SK-N-SH (cell line): ENCODE data around the gene MSH2. TPM values are rescaled to one million over a fixed set of nuclear protein-coding genes. Genes with fewer than 3 reads are reported as not detected.

Source experiments
- CTCF ChIA-PET: fragments of 300-600, 350-600 bp; formaldehyde crosslinking; extraction: SDS; loops from one replicate; lab custom pipeline; 2021; lab: Yijun Ruan, JAX
- POLR2A ChIA-PET: fragments of 350-600 bp; sonication (Branson Sonifier 250); formaldehyde crosslinking; extraction: SDS; loops from one replicate; lab custom pipeline; 2020; ENCODE audit warnings: antibody characterized with exemption, inconsistent platforms; lab: Yijun Ruan, JAX
- DNase-seq: peaks from one replicate; pipeline ENCODE4 v3.0.0; 2012
- H2AFZ ChIP-seq: fragments of 200-600 bp; sonication (generic); 2 replicates; pipeline ENCODE4 v1.8.1; 2016; ENCODE audit warnings: antibody characterized with exemption, mild to moderate bottlenecking, low read depth
- H3F3A ChIP-seq: fragments of 200-600 bp; sonication (generic); replicated peaks from 2 replicates; pipeline ENCODE3; 2016; ENCODE audit warnings: antibody characterized with exemption, mild to moderate bottlenecking; ENCODE audit not compliant: insufficient read depth
- H3K27ac ChIP-seq, 2 experiments: fragments of 200-500 bp in 1 of 2; fragments of 200-600 bp in 1 of 2; sonication (Bioruptor generic) in 1 of 2; sonication (generic), shearing (Covaris generic) in 1 of 2; 2 replicates each; pipeline versions ENCODE4 v1.5.1 to v1.6.1; 2014 to 2016; ENCODE audit warnings: low read depth in 2 of 2, inconsistent platforms in 1 of 2, low read length in 1 of 2, mild to moderate bottlenecking in 1 of 2, mixed read lengths in 1 of 2
- H3K27me3 ChIP-seq: fragments of 200-600 bp; sonication (generic), shearing (Covaris generic); 2 replicates; pipeline ENCODE4 v1.6.1; 2016; ENCODE audit warnings: mixed run types; ENCODE audit not compliant: insufficient read depth
- H3K36me3 ChIP-seq, 2 experiments: fragments of 200-500 bp in 1 of 2; fragments of 200-600 bp in 1 of 2; sonication (Bioruptor generic) in 1 of 2; sonication (generic) in 1 of 2; replicated peaks in 1 of 2; 2 replicates each; pipeline versions ENCODE3 to v1.5.1; 2014 to 2016; ENCODE audit warnings: low read length in 1 of 2, mild to moderate bottlenecking in 1 of 2; ENCODE audit not compliant: insufficient read depth in 2 of 2, control insufficient read depth in 1 of 2
- H3K4me1 ChIP-seq, 2 experiments: fragments of 200-500 bp in 1 of 2; fragments of 200-600 bp in 1 of 2; sonication (Bioruptor generic) in 1 of 2; sonication (generic), shearing (Covaris generic) in 1 of 2; 2 replicates each; pipeline versions ENCODE4 v1.5.1 to v1.6.1; 2014 to 2016; ENCODE audit warnings: low read depth in 1 of 2, low read length in 1 of 2, mixed run types in 1 of 2; ENCODE audit not compliant: insufficient read depth in 2 of 2, control insufficient read depth in 1 of 2
- H3K4me2 ChIP-seq: fragments of 200-600 bp; sonication (generic), shearing (Covaris generic); 2 replicates; pipeline ENCODE4 v1.6.1; 2017; ENCODE audit warnings: mixed run types
- H3K4me3 ChIP-seq, 2 experiments: fragments of 200-500 bp in 1 of 2; fragments of 200-600 bp in 1 of 2; sonication (Bioruptor generic) in 1 of 2; sonication (generic), shearing (Covaris generic) in 1 of 2; 2 replicates each; pipeline versions ENCODE4 v1.5.1 to v1.8.1; 2014 to 2016; ENCODE audit warnings: low read depth in 2 of 2, inconsistent platforms in 1 of 2, low read length in 1 of 2, mild to moderate bottlenecking in 1 of 2, mixed read lengths in 1 of 2, moderate library complexity in 1 of 2
- H3K79me2 ChIP-seq: fragments of 200-600 bp; sonication (generic); 2 replicates; pipeline ENCODE4 v1.8.1; 2017; ENCODE audit warnings: mild to moderate bottlenecking; ENCODE audit not compliant: insufficient read depth
- H3K9ac ChIP-seq: fragments of 200-600 bp; sonication (generic); 2 replicates; pipeline ENCODE4 v1.6.1; 2017; ENCODE audit warnings: mixed run types
- H3K9me2 ChIP-seq: fragments of 200-600 bp; sonication (generic); 2 replicates; pipeline ENCODE4 v1.6.1; 2017; ENCODE audit warnings: mixed run types
- H3K9me3 ChIP-seq: fragments of 200-600 bp; sonication (generic); 2 replicates; pipeline ENCODE4 v1.6.1; 2017; ENCODE audit warnings: mixed run types, mild to moderate bottlenecking, moderate library complexity
- H4K20me1 ChIP-seq: fragments of 200-600 bp; sonication (generic); 2 replicates; pipeline ENCODE4 v1.6.1; 2017; ENCODE audit warnings: mild to moderate bottlenecking, mixed run types; ENCODE audit not compliant: insufficient read depth
- CHD2 ChIP-seq: fragments of 150-350 bp; IDR thresholded peaks from 2 replicates; pipeline ENCODE4 v1.6.1; 2018; ENCODE audit warnings: low read length; ENCODE audit not compliant: partially characterized antibody
- ELF1 ChIP-seq: IDR thresholded peaks from 2 replicates; pipeline ENCODE4 v1.4.0; 2012
- FOSL2 ChIP-seq: IDR thresholded peaks from 2 replicates; pipeline ENCODE4 v1.4.0; 2012; ENCODE audit warnings: low read depth, mild to moderate bottlenecking, moderate library complexity, borderline replicate concordance
- FOXJ3 ChIP-seq: sonication (generic); formaldehyde crosslinking; IDR thresholded peaks from 2 replicates; pipeline ENCODE4 v1.5.1; 2020; ENCODE audit warnings: mild to moderate bottlenecking, missing genetic modification reagents
- FOXM1 ChIP-seq: IDR thresholded peaks from 2 replicates; pipeline ENCODE4 v1.4.0; 2012; ENCODE audit warnings: low read depth, mild to moderate bottlenecking
- GABPA ChIP-seq: IDR thresholded peaks from 2 replicates; pipeline ENCODE4 v1.4.0; 2012; ENCODE audit warnings: low read depth, mild to moderate bottlenecking
- GATA2 ChIP-seq: sonication (generic); formaldehyde crosslinking; IDR thresholded peaks from 2 replicates; pipeline ENCODE4 v1.5.0; 2020; ENCODE audit warnings: mild to moderate bottlenecking, missing genetic modification reagents
- MEF2A ChIP-seq: IDR thresholded peaks from 2 replicates; pipeline ENCODE4 v1.4.0; 2012; ENCODE audit warnings: low read depth, borderline replicate concordance
- MXI1 ChIP-seq: IDR thresholded peaks from 2 replicates; pipeline ENCODE4 v1.6.1; 2012; ENCODE audit warnings: mild to moderate bottlenecking, low read depth, low read length, improper control_type of control experiment
- NFIC ChIP-seq: IDR thresholded peaks from 2 replicates; pipeline ENCODE4 v1.4.0; 2012; ENCODE audit warnings: borderline replicate concordance
- PBX3 ChIP-seq: IDR thresholded peaks from 2 replicates; pipeline ENCODE4; 2012
- POLR2AphosphoS5 ChIP-seq: IDR thresholded peaks from 2 replicates; pipeline ENCODE4 v1.6.1; 2012; ENCODE audit warnings: low read depth, low read length
- RAD21 ChIP-seq: IDR thresholded peaks from 2 replicates; pipeline ENCODE4 v1.6.1; 2012; ENCODE audit warnings: mild to moderate bottlenecking, low read length
- RFX5 ChIP-seq: IDR thresholded peaks from 2 replicates; pipeline ENCODE4 v1.6.1; 2012; ENCODE audit warnings: mild to moderate bottlenecking, improper control_type of control experiment, low read length
- RXRA ChIP-seq: IDR thresholded peaks from 2 replicates; pipeline ENCODE4 v1.4.0; 2012; ENCODE audit warnings: low read depth, mild to moderate bottlenecking, borderline replicate concordance
- SIN3A ChIP-seq: IDR thresholded peaks from 2 replicates; pipeline ENCODE4 v1.6.1; 2012; ENCODE audit warnings: low read depth, mild to moderate bottlenecking, low read length, moderate library complexity, borderline replicate concordance
- SMC3 ChIP-seq: IDR thresholded peaks from 2 replicates; pipeline ENCODE4 v1.6.1; 2012; ENCODE audit warnings: low read depth, low read length, improper control_type of control experiment
- TAF1 ChIP-seq: IDR thresholded peaks from 2 replicates; pipeline ENCODE4 v1.6.1; 2012; ENCODE audit warnings: low read depth, mild to moderate bottlenecking, low read length, moderate library complexity, borderline replicate concordance
- TEAD4 ChIP-seq: IDR thresholded peaks from 2 replicates; pipeline ENCODE4 v1.4.0; 2012; ENCODE audit warnings: mild to moderate bottlenecking, borderline replicate concordance; ENCODE audit not compliant: insufficient read depth
- YY1 ChIP-seq: IDR thresholded peaks from 2 replicates; pipeline ENCODE4 v1.4.0; 2012; ENCODE audit warnings: low read depth, mild to moderate bottlenecking
- WGBS: methylation state at CpG from one replicate; pipeline ENCODE4 v1.1.6; 2017; ENCODE audit warnings: low lambda C conversion rate; 5-methylcytosine and 5-hydroxymethylcytosine counted together
- polyA plus RNA-seq, 3 experiments: library from polyadenylated mRNA; depleted of rRNA; stranded (reverse); fragments of >200 nt; gene quantifications; 2 replicates each; pipeline ENCODE4 v1.2.3, GENCODE V29; 2012
- TF ChIP-seq, protein P1 (sequence below): IDR thresholded peaks from 2 replicates; pipeline ENCODE4 v1.4.0; 2012; ENCODE audit warnings: low read depth
- TF ChIP-seq, protein P2 (sequence below): IDR thresholded peaks from 2 replicates; pipeline ENCODE4 v1.6.1; 2012; ENCODE audit warnings: mild to moderate bottlenecking, low read depth, low read length, moderate library complexity

MSH2 gene
- polyA plus RNA-seq, 1 of the 3 experiments (the other 2 are of a cell fraction) = 13.7 TPM

DNA sequence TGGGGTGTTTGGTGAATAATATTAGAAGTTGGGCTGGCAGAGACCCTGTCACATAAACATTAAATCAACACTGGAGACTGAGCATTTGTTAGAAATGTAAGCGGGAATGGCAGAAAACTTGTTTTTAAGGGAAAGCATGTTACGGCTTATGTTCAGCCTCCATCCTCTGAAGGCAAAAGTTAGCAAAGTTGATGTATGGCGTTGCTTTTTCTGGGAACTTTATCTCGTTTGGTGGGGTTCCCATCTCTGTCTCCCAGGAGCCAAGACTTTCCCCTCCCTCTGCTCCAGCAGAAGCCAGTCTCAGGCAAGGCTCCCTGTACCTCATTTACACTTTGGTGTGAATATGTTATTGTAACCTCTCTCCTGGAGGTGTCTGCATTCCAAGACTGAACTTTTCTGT, 105.1 kb downstream of the MSH2 start:
- CTCF ChIA-PET = interaction anchor here (1.4 kb wide), 1 partner anchor 13 kb away, joined by 4 read pairs; no protein-coding TSS in a partner anchor
- H3K27ac ChIP-seq = no peak overlapping the region
- H3F3A ChIP-seq = no peaks in the 10 kb centered on the region
- no peak overlapping the region for H2AFZ ChIP-seq
- no peaks in the 10 kb centered on the region for H3K9me3 ChIP-seq
- no peak overlapping the region for H3K4me2 ChIP-seq
- H3K9me2 ChIP-seq = no peaks in the 10 kb centered on the region
- no peak overlapping the region for H3K4me3 ChIP-seq
- H3K9ac ChIP-seq = no peak overlapping the region
- no peak for DNase-seq
- no peaks in the 10 kb centered on the region for H3K36me3 ChIP-seq
- no peaks in the 10 kb centered on the region for H4K20me1 ChIP-seq
- H3K27me3 ChIP-seq = 0 out of 2 replicates have a peak, but pooled peaks cover 3% of the 10 kb centered on the region
- 50% methylated on average over 4 of the region's 4 CpGs for WGBS
- no peaks in the 10 kb centered on the region for H3K4me1 ChIP-seq
- no peak for TF ChIP-seq GABPA
- TF ChIP-seq TAF1 = no peak
- no peak for TF ChIP-seq SMC3
- TF ChIP-seq RFX5 = no peak
- no peak for TF ChIP-seq ELF1
- TF ChIP-seq POLR2AphosphoS5 = no peak
- no peak for TF ChIP-seq CHD2
- no peak for TF ChIP-seq RXRA
- TF ChIP-seq FOSL2 = no peak
- TF ChIP-seq, protein P1, sequence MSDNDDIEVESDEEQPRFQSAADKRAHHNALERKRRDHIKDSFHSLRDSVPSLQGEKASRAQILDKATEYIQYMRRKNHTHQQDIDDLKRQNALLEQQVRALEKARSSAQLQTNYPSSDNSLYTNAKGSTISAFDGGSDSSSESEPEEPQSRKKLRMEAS = no peak
- TF ChIP-seq MEF2A = no peak
- TF ChIP-seq YY1 = no peak
- TF ChIP-seq RAD21 = no peak
- TF ChIP-seq PBX3 = no peak
- TF ChIP-seq FOXM1 = no peak
- TF ChIP-seq FOXJ3 = no peak
- POLR2A ChIA-PET = no interaction called here
- no peaks in the 10 kb centered on the region for H3K79me2 ChIP-seq

DNA sequence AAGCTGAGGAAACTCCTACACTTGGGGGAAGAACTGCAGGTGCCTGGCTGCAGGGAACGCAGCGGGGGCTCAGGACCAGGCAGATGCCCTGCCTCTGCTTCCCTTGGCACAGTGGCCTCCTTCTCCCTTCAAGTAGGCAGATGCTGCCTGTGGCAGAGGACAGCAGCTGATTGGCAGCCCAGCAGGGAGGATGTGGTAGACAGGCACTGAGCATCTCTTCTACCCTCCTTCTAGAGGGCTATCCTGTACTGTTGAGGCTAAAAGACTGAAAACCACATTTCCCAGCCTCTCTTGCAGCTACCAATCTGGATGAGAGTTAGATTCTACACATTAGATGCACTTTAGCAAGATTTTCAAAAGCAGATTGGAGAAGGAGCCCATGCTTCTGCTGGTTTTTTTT, 105.7 kb downstream of the MSH2 start:
- TF ChIP-seq SMC3 (no peak), ELF1 (no peak), MXI1 (no peak), FOSL2 (no peak), RFX5 (no peak), MEF2A (no peak), SIN3A (no peak), CHD2 (no peak), GATA2 (CRISPR knock-in tag) (no peak), NFIC (no peak), FOXJ3 (no peak), TEAD4 (no peak), PBX3 (no peak), RXRA (no peak), POLR2AphosphoS5 (no peak)
- TF ChIP-seq, protein P2, sequence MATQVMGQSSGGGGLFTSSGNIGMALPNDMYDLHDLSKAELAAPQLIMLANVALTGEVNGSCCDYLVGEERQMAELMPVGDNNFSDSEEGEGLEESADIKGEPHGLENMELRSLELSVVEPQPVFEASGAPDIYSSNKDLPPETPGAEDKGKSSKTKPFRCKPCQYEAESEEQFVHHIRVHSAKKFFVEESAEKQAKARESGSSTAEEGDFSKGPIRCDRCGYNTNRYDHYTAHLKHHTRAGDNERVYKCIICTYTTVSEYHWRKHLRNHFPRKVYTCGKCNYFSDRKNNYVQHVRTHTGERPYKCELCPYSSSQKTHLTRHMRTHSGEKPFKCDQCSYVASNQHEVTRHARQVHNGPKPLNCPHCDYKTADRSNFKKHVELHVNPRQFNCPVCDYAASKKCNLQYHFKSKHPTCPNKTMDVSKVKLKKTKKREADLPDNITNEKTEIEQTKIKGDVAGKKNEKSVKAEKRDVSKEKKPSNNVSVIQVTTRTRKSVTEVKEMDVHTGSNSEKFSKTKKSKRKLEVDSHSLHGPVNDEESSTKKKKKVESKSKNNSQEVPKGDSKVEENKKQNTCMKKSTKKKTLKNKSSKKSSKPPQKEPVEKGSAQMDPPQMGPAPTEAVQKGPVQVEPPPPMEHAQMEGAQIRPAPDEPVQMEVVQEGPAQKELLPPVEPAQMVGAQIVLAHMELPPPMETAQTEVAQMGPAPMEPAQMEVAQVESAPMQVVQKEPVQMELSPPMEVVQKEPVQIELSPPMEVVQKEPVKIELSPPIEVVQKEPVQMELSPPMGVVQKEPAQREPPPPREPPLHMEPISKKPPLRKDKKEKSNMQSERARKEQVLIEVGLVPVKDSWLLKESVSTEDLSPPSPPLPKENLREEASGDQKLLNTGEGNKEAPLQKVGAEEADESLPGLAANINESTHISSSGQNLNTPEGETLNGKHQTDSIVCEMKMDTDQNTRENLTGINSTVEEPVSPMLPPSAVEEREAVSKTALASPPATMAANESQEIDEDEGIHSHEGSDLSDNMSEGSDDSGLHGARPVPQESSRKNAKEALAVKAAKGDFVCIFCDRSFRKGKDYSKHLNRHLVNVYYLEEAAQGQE = no peak
- POLR2A ChIA-PET = no interaction called here

More for the DNA sequence above, 105.7 kb downstream of the MSH2 start:
- Histone ChIP-seq H3F3A (no peaks in the 10 kb centered on the region), H3K4me2 (no peak overlapping the region), H3K4me3 (no peak overlapping the region), H2AFZ (no peak overlapping the region), H3K27me3 (0 out of 2 replicates have a peak, but pooled peaks cover 3% of the 10 kb centered on the region), H3K9me2 (no peaks in the 10 kb centered on the region), H4K20me1 (no peaks in the 10 kb centered on the region), H3K9me3 (no peaks in the 10 kb centered on the region), H3K36me3 (no peaks in the 10 kb centered on the region), H3K9ac (no peak overlapping the region), H3K4me1 (no peaks in the 10 kb centered on the region), H3K79me2 (no peaks in the 10 kb centered on the region), H3K27ac (no peak overlapping the region)
- DNase-seq = no peak
- WGBS = 82% methylated on average over 2 of the region's 2 CpGs
- CTCF ChIA-PET = interaction anchor here (1.2 to 1.4 kb wide), 2 partner anchors 9 to 12 kb away, joined by 4 to 6 read pairs; no protein-coding TSS in a partner anchor
